ENCODE data around the gene CUTA.

- TF ChIP-seq POLR2A (IDR thresholded peaks at IDR 0.05; ENCODE audit: low read length) (peak; percentile 55), GATA1 (IDR thresholded peaks at IDR 0.05; ENCODE audit: low read depth, low read length) (no peak)
Measured at GRCh38 chr6:33391922-33392594, 25.8 kb downstream of the CUTA start.

Measured in erythroblast (primary cell).